Osteocyte (in vitro differentiated cells): ENCODE results near the gene CSH1. TPM values are rescaled to one million over a fixed set of nuclear protein-coding genes. Genes with fewer than 3 reads are reported as not detected.

Source experiments
- DNase-seq: peaks from one replicate; pipeline ENCODE4 v3.0.0; 2021; ENCODE audit warnings: mixed read lengths; ENCODE audit not compliant: unreplicated experiment; ENCODE audit errors: extremely low spot score
- H3K27ac Mint-ChIP-seq: one replicate; pipeline ENCODE4 v1.8.0; 2021; ENCODE audit warnings: mild to moderate bottlenecking, mixed read lengths; ENCODE audit not compliant: unreplicated experiment
- H3K27me3 Mint-ChIP-seq: one replicate; pipeline ENCODE4 v1.8.0; 2021; ENCODE audit warnings: mixed read lengths; ENCODE audit not compliant: unreplicated experiment
- H3K36me3 Mint-ChIP-seq: one replicate; pipeline ENCODE4 v1.8.0; 2021; ENCODE audit warnings: mixed read lengths; ENCODE audit not compliant: unreplicated experiment
- H3K4me1 Mint-ChIP-seq: one replicate; pipeline ENCODE4 v1.8.0; 2021; ENCODE audit warnings: mixed read lengths; ENCODE audit not compliant: unreplicated experiment
- H3K4me3 Mint-ChIP-seq: one replicate; pipeline ENCODE4 v1.8.0; 2021; ENCODE audit warnings: mild to moderate bottlenecking, moderate library complexity, mixed read lengths; ENCODE audit not compliant: unreplicated experiment
- H3K9me3 Mint-ChIP-seq: one replicate; pipeline ENCODE4 v1.8.0; 2021; ENCODE audit warnings: mixed read lengths; ENCODE audit not compliant: unreplicated experiment
- CTCF ChIP-seq: fragments of 200-600 bp; sonication (generic); IDR thresholded peaks from 2 replicates; pipeline ENCODE4 v1.5.0; 2021; ENCODE audit warnings: antibody characterized with exemption, mild to moderate bottlenecking, moderate library complexity
- total RNA-seq: library from RNA; stranded (reverse); gene quantifications from 2 replicates; pipeline ENCODE4 v1.2.1, GENCODE V29; 2021

The CSH1 gene
- total RNA-seq, 1 donor from 2014 or later, result not detected

- H3K27ac Mint-ChIP-seq, result no peak within 1 kb of the TSS
- H3K36me3 Mint-ChIP-seq, result no peaks in the 10 kb centered on the region
- H3K27me3 Mint-ChIP-seq, result peaks cover 16% of the 10 kb centered on the region
- DNase-seq, result no peak
- no peaks in the 10 kb centered on the region for H3K9me3 Mint-ChIP-seq
- peaks cover 4% of the 10 kb centered on the region for H3K4me1 Mint-ChIP-seq
- no peak within 1 kb of the TSS for H3K4me3 Mint-ChIP-seq
- no peak for TF ChIP-seq CTCF
Measured at GRCh38 chr17:63931981-63932561, 35.7 kb upstream of the CSH1 start, which contains the start of gene CD79B. Gene CD79B, minus strand, starts transcription at chr17:63932331. Its CDS starts 70 bp downstream, at chr17:63932261.

- TF ChIP-seq CTCF, result no peak
- Mint-ChIP-seq H3K4me1 (peaks cover 4% of the 10 kb centered on the region), H3K27ac (no peak overlapping the region), H3K36me3 (no peaks in the 10 kb centered on the region), H3K27me3 (peaks cover 12% of the 10 kb centered on the region), H3K4me3 (no peak overlapping the region), H3K9me3 (no peaks in the 10 kb centered on the region)
- no peak for DNase-seq
Measured at GRCh38 chr17:63930951-63931575, 34.7 kb upstream of the CSH1 start.

GRCh38 chr17:63929860-63930766 lies 33.7 kb upstream of the CSH1 start:
- Mint-ChIP-seq H3K9me3 (no peaks in the 10 kb centered on the region), H3K27ac (no peak overlapping the region)
- no peak for DNase-seq

GRCh38 chr17:63928966-63929695 lies 32.8 kb upstream of the CSH1 start:
- TF ChIP-seq CTCF, result no peak
- Mint-ChIP-seq H3K27ac (no peak overlapping the region), H3K27me3 (no peaks in the 10 kb centered on the region), H3K9me3 (no peaks in the 10 kb centered on the region), H3K36me3 (no peaks in the 10 kb centered on the region), H3K4me1 (peaks cover 4% of the 10 kb centered on the region), H3K4me3 (no peak overlapping the region)
- DNase-seq, result no peak

More at GRCh38 chr17:63929860-63930766, 33.7 kb upstream of the CSH1 start:
- no peak overlapping the region for H3K4me3 Mint-ChIP-seq
- peaks cover 4% of the 10 kb centered on the region for H3K4me1 Mint-ChIP-seq
- no peak for TF ChIP-seq CTCF
- H3K36me3 Mint-ChIP-seq, result no peaks in the 10 kb centered on the region
- H3K27me3 Mint-ChIP-seq, result peaks cover 4% of the 10 kb centered on the region
